Right lobe of liver (tissue), 6 donors: ENCODE results near the gene CPXM2. TPM values are rescaled to one million over a fixed set of nuclear protein-coding genes. Genes with fewer than 3 reads are reported as not detected.
A peak's percentile ranks its signal among the peaks of the same experiment; 100 is the strongest.

Experiments used
- ATAC-seq, 4 donors: fragments of 200-7000 bp; cut with Tn5 transposase; one replicate each; pipeline ENCODE4 v1.9.1; 2020; ENCODE audit warnings: mild to moderate bottlenecking in 4 of 4, moderate library complexity in 4 of 4
- DNase-seq, 3 donors: peaks; one replicate each; pipeline ENCODE4 v3.0.0-alpha.2; 2020
- H3K27ac ChIP-seq, 3 donors: fragments of 200-600 bp; one replicate each; pipeline ENCODE4 v1.8.0; 2022
- H3K27me3 ChIP-seq, 2 donors: fragments of 200-600 bp; one replicate each; pipeline ENCODE4 v1.8.0; 2022
- H3K36me3 ChIP-seq, 4 donors: fragments of 200-600 bp; sonication (generic) in 1 of 4; one replicate each; pipeline versions ENCODE4 v1.5.1 to v1.8.0; 2017 to 2022; ENCODE audit warnings: control low read depth in 1 of 4
- H3K4me1 ChIP-seq, 4 donors: fragments of 200-600 bp; sonication (generic) in 1 of 4; one replicate each; pipeline versions ENCODE4 v1.5.1 to v1.8.0; 2017 to 2022; ENCODE audit warnings: control low read depth in 1 of 4
- H3K4me3 ChIP-seq, 3 donors: fragments of 200-600 bp; one replicate each; pipeline ENCODE4 v1.8.0; 2022
- H3K9me3 ChIP-seq, 4 donors: fragments of 200-600 bp; sonication (generic) in 1 of 4; one replicate each; pipeline versions ENCODE4 v1.5.1 to v1.8.0; 2017 to 2022; ENCODE audit warnings: control low read depth in 1 of 4
- CTCF ChIP-seq, 4 donors: fragments of 200-600 bp in 3 of 4; fragments of 450-650 bp in 1 of 4; IDR thresholded peaks; one replicate each; pipeline versions ENCODE4 v1.5.1 to v1.8.0; 2016 to 2022; ENCODE audit warnings: antibody characterized with exemption in 4 of 4, mild to moderate bottlenecking in 2 of 4
- POLR2A ChIP-seq: fragments of 450-650 bp; IDR thresholded peaks from one replicate; pipeline ENCODE4 v1.6.1; 2017; ENCODE audit warnings: antibody characterized with exemption, mild to moderate bottlenecking
- WGBS: methylation state at CpG from one replicate; pipeline ENCODE4 v1.1.6; 2018; ENCODE audit warnings: low coverage, low lambda C conversion rate; ENCODE audit not compliant: insufficient coverage; ENCODE audit errors: missing lambda C conversion rate; 5-methylcytosine and 5-hydroxymethylcytosine counted together
- intact Hi-C, 2 donors: fragments of 100-400 bp; cut with DNase I; formaldehyde crosslinking; loops; one replicate each; pipeline versions ENCODE4 v1.11.2 to v1.14.1; 2022
- total RNA-seq, 6 experiments: library from RNA; depleted of rRNA in 2 of 6; stranded (reverse); fragments of >200 nt in 2 of 6; fragmentation: NEBNext Ultra II Directional in 3 of 6; extraction: Animal tissue kit (Norgen Biotek cat#: 25700) in 3 of 6; gene quantifications; one replicate each; pipeline versions ENCODE4 v1.1.0 to v1.2.4, GENCODE V29; 2016 to 2023
- donor health status: DM: no; HTN: yes; CAD: no.
- donor health status: DM: no; HTN: no; CAD: no.
- donor health status: DM: no; HTN: no; CAD: no.
- donor health status: DM: no; HTN: yes; CAD: no.
- donor health status: DM: no; HTN: yes; CAD: no.

CPXM2 gene
- total RNA-seq, 6 experiments from 2014 or later = 0.29 to 2.6 (median 0.69) TPM

GRCh38 chr10:123926401-123927264, 35.0 kb upstream of the CPXM2 start:
- WGBS = 25% methylated on average over 7 of the region's 7 CpGs

GRCh38 chr10:123922126-123922525, 30.5 kb upstream of the CPXM2 start:
- Histone ChIP-seq H3K4me3 (no peak overlapping the region), H3K4me1 (no peaks in the 10 kb centered on the region), H3K9me3 (no peaks in the 10 kb centered on the region), H3K36me3 (no peaks in the 10 kb centered on the region), H3K27me3 (no peaks in the 10 kb centered on the region), H3K27ac (no peak overlapping the region)
- TF ChIP-seq CTCF (IDR thresholded peaks at IDR 0.05) (no peak), POLR2A (no peak)
- WGBS = 23% methylated on average over 2 of the region's 2 CpGs
- no peak for ATAC-seq
- intact Hi-C loops = no loop called here
- DNase-seq = no peak

More at GRCh38 chr10:123926401-123927264, 35.0 kb upstream of the CPXM2 start:
- H3K4me3 ChIP-seq = no peak overlapping the region
- H3K36me3 ChIP-seq = no peaks in the 10 kb centered on the region
- no peaks in the 10 kb centered on the region for H3K9me3 ChIP-seq
- DNase-seq (no peak), ATAC-seq (no peak)
- no peak overlapping the region for H3K27ac ChIP-seq
- TF ChIP-seq CTCF (IDR thresholded peaks at IDR 0.05) (no peak), POLR2A (no peak)
- H3K4me1 ChIP-seq = no peaks in the 10 kb centered on the region
- intact Hi-C loops = no loop called here
- H3K27me3 ChIP-seq = no peaks in the 10 kb centered on the region

GRCh38 chr10:123916775-123917174, 25.2 kb upstream of the CPXM2 start:
- DNase-seq (no peak), ATAC-seq (no peak)
- TF ChIP-seq POLR2A = no peak
- no peak for TF ChIP-seq CTCF (IDR thresholded peaks at IDR 0.05)
- Histone ChIP-seq H3K27me3 (no peaks in the 10 kb centered on the region), H3K9me3 (no peaks in the 10 kb centered on the region), H3K4me1 (no peaks in the 10 kb centered on the region), H3K4me3 (no peak overlapping the region), H3K27ac (no peak overlapping the region), H3K36me3 (no peaks in the 10 kb centered on the region)
- intact Hi-C loops = no loop called here
- WGBS = 37% methylated on average over 3 of the region's 3 CpGs

GRCh38 chr10:123913688-123914268, 22.2 kb upstream of the CPXM2 start:
- Histone ChIP-seq H3K27me3 (no peaks in the 10 kb centered on the region), H3K36me3 (no peaks in the 10 kb centered on the region), H3K4me3 (no peak overlapping the region), H3K27ac (no peak overlapping the region), H3K9me3 (no peaks in the 10 kb centered on the region), H3K4me1 (no peaks in the 10 kb centered on the region)
- DNase-seq (no peak), ATAC-seq (peak in 1 of 4 donors; percentile 53)
- WGBS = 6% methylated on average over 5 of the region's 8 CpGs
- TF ChIP-seq CTCF (IDR thresholded peaks at IDR 0.05) (no peak), POLR2A (no peak)
- intact Hi-C loops = no loop called here
